Measurements from ENCODE around the gene FOXO3.

Gene FOXO3

GRCh38 chr6:108690326-108691049, 129.8 kb downstream of the FOXO3 start:
- DNase-seq, result no peak

- DNase-seq, result no peak
These were observed 132.9 kb downstream of the FOXO3 start for GRCh38 chr6:108693430-108694154.

GRCh38 chr6:108694816-108695215, 134.1 kb downstream of the FOXO3 start:
- no peak for DNase-seq

- DNase-seq, result no peak
These were observed 136.9 kb downstream of the FOXO3 start for GRCh38 chr6:108697561-108698161.

GRCh38 chr6:108698593-108699289, 138.0 kb downstream of the FOXO3 start:
- DNase-seq, result no peak

GRCh38 chr6:108699290-108700041, 138.7 kb downstream of the FOXO3 start:
- DNase-seq, result no peak

GRCh38 chr6:108702106-108702851, 141.6 kb downstream of the FOXO3 start:
- DNase-seq, result no peak

- DNase-seq, result no peak
These were observed 145.9 kb downstream of the FOXO3 start for GRCh38 chr6:108706649-108707048.

GRCh38 chr6:108707328-108707976, 146.7 kb downstream of the FOXO3 start:
- DNase-seq, result no peak

GRCh38 chr6:108710030-108710429, 149.3 kb downstream of the FOXO3 start:
- DNase-seq, result no peak

GRCh38 chr6:108710551-108710950, 149.8 kb downstream of the FOXO3 start:
- no peak for DNase-seq

- DNase-seq, result no peak
These were observed 150.4 kb downstream of the FOXO3 start for GRCh38 chr6:108711071-108711470.

- DNase-seq, result no peak
These were observed 151.1 kb downstream of the FOXO3 start for GRCh38 chr6:108711826-108712225.

GRCh38 chr6:108712946-108713345, 152.2 kb downstream of the FOXO3 start:
- no peak for DNase-seq

GRCh38 chr6:108714101-108714765, 153.5 kb downstream of the FOXO3 start:
- DNase-seq, result no peak

GRCh38 chr6:108714766-108715414, 154.2 kb downstream of the FOXO3 start:
- DNase-seq, result no peak

- DNase-seq, result no peak
These were observed 155.1 kb downstream of the FOXO3 start for GRCh38 chr6:108715832-108716231.

GRCh38 chr6:108716801-108717791, 156.4 kb downstream of the FOXO3 start:
- DNase-seq, result no peak

- DNase-seq, result no peak
These were observed 158.8 kb downstream of the FOXO3 start for GRCh38 chr6:108719477-108719876.
